Liver (tissue), 9 donors: ENCODE data around the gene GLP2R. TPM values are rescaled to one million over a fixed set of nuclear protein-coding genes. Genes with fewer than 3 reads are reported as not detected.

Source experiments
- DNase-seq: peaks from one replicate; pipeline ENCODE4 v3.0.0-alpha.2; 2017; ENCODE audit warnings: low spot score
- H3K27ac ChIP-seq, 2 donors: one replicate each; pipeline ENCODE4 v1.7.0; 2013; ENCODE audit warnings: inconsistent platforms in 2 of 2, low read length in 2 of 2, control low read depth in 1 of 2, low read depth in 1 of 2, mild to moderate bottlenecking in 1 of 2
- H3K27me3 ChIP-seq, 4 donors: one replicate each; pipeline versions ENCODE4 v1.6.1 to v1.7.0; 2013; ENCODE audit warnings: low read length in 3 of 4, inconsistent platforms in 1 of 4, mild to moderate bottlenecking in 1 of 4, moderate library complexity in 1 of 4; ENCODE audit not compliant: control insufficient read depth in 4 of 4, insufficient read depth in 4 of 4
- H3K36me3 ChIP-seq, 4 donors: one replicate each; pipeline versions ENCODE4 v1.6.1 to v1.7.0; 2013; ENCODE audit warnings: low read length in 3 of 4, mild to moderate bottlenecking in 3 of 4, low read depth in 1 of 4, moderate library complexity in 1 of 4; ENCODE audit not compliant: control insufficient read depth in 4 of 4, insufficient read depth in 3 of 4
- H3K4me1 ChIP-seq, 4 donors: one replicate each; pipeline versions ENCODE4 v1.6.1 to v1.7.0; 2013; ENCODE audit warnings: low read length in 3 of 4, mild to moderate bottlenecking in 3 of 4, moderate library complexity in 1 of 4; ENCODE audit not compliant: control insufficient read depth in 4 of 4, insufficient read depth in 4 of 4
- H3K4me3 ChIP-seq, 3 donors: one replicate each; pipeline versions ENCODE4 v1.6.1 to v1.7.0; 2013; ENCODE audit warnings: low read length in 3 of 3, control low read depth in 1 of 3, low read depth in 1 of 3, mild to moderate bottlenecking in 1 of 3
- H3K9ac ChIP-seq, 2 donors: one replicate each; pipeline ENCODE4 v1.7.0; 2013; ENCODE audit warnings: low read length in 2 of 2, mild to moderate bottlenecking in 2 of 2, moderate library complexity in 2 of 2, control low read depth in 1 of 2, low read depth in 1 of 2
- H3K9me3 ChIP-seq, 4 donors: one replicate each; pipeline versions ENCODE4 v1.6.1 to v1.7.0; 2013; ENCODE audit warnings: low read length in 3 of 4; ENCODE audit not compliant: control insufficient read depth in 4 of 4
- CTCF ChIP-seq: fragments of 150-350 bp; IDR thresholded peaks from 2 replicates; pipeline ENCODE4 v1.5.1; 2017; ENCODE audit warnings: improper control_type of control experiment, low read depth, low read length; ENCODE audit not compliant: missing input control
- EGR1 ChIP-seq, 2 donors: IDR thresholded peaks; 2 replicates each; pipeline ENCODE4 v1.6.1; 2016 to 2018; ENCODE audit warnings: antibody characterized with exemption in 2 of 2, low read depth in 2 of 2
- FOXA2 ChIP-seq: IDR thresholded peaks from 2 replicates; pipeline ENCODE4 v1.6.1; 2016; ENCODE audit warnings: antibody characterized with exemption
- HNF4A ChIP-seq, 2 donors: conservative IDR thresholded peaks; 2 replicates each; pipeline ENCODE4 v1.6.1; 2016; ENCODE audit warnings: antibody characterized with exemption in 2 of 2, mild to moderate bottlenecking in 2 of 2
- HNF4G ChIP-seq: IDR thresholded peaks from 2 replicates; pipeline ENCODE4 v1.6.1; 2016; ENCODE audit warnings: antibody characterized with exemption
- JUND ChIP-seq, 2 donors: IDR thresholded peaks; 2 replicates each; pipeline ENCODE4 v1.6.1; 2016; ENCODE audit warnings: antibody characterized with exemption in 2 of 2
- NR2F2 ChIP-seq: IDR thresholded peaks from 2 replicates; pipeline ENCODE4 v1.6.1; 2016; ENCODE audit warnings: antibody characterized with exemption
- RAD21 ChIP-seq, 2 donors: IDR thresholded peaks; 2 replicates each; pipeline ENCODE4 v1.6.1; 2016; ENCODE audit warnings: antibody characterized with exemption in 2 of 2, mild to moderate bottlenecking in 2 of 2
- RXRA ChIP-seq, 2 donors: IDR thresholded peaks; 2 replicates each; pipeline ENCODE4 v1.6.1; 2017 to 2018; ENCODE audit warnings: antibody characterized with exemption in 2 of 2, mild to moderate bottlenecking in 1 of 2
- SP1 ChIP-seq: IDR thresholded peaks from 2 replicates; pipeline ENCODE4 v1.6.1; 2018; ENCODE audit warnings: antibody characterized with exemption, mild to moderate bottlenecking
- ZBTB33 ChIP-seq: IDR thresholded peaks from 2 replicates; pipeline ENCODE4 v1.6.1; 2016; ENCODE audit warnings: antibody characterized with exemption
- WGBS: extraction: QIAGEN DNeasy Blood & Tissue Kit; methylation state at CpG from one replicate; pipeline ENCODE4 v1.1.7; 2013; 5-methylcytosine and 5-hydroxymethylcytosine counted together
- polyA plus RNA-seq, 2 donors: library from polyadenylated mRNA; stranded (reverse) in 1 of 2; unstranded in 1 of 2; fragments of 200-250 nt in 1 of 2; fragments of >200 nt in 1 of 2; fragmentation: Nextera tagmentation in 1 of 2; extraction: Ambion mirVana in 1 of 2; gene quantifications; one replicate each; pipeline versions ENCODE4 v1.2.1 to v1.2.3, GENCODE V29; 2013 to 2015
- total RNA-seq, 2 donors: library from RNA; depleted of rRNA; stranded (reverse); fragments of >200 nt; gene quantifications; one replicate each; pipeline ENCODE4 v1.2.3, GENCODE V29; 2014
- donor health status: healthy.
- donor health status: healthy.
- donor health status: healthy.
- donor health status: healthy.
- donor health status: healthy.

Gene GLP2R
- total and polyA plus RNA-seq, 4 donors, result 0.39 to 1.4 (median 0.58) TPM

- peaks cover 0 to 3% (median 1%) of the 10 kb centered on the region in 4 donors for H3K27me3 ChIP-seq
- TF ChIP-seq FOXA2 (no peak), CTCF (peak; percentile 22), RAD21 (IDR thresholded peaks at IDR 0.05) (peak in 1 of 2 donors; percentile 21)
- no peak overlapping the region for H3K9ac ChIP-seq
- 37% methylated on average over 13 of the region's 13 CpGs for WGBS
- no peaks in the 10 kb centered on the region for H3K9me3 ChIP-seq
- no peak overlapping the region for H3K27ac ChIP-seq
- DNase-seq, result no peak
- no peak overlapping the region for H3K4me3 ChIP-seq
- H3K36me3 ChIP-seq, result no peaks in the 10 kb centered on the region
- H3K4me1 ChIP-seq, result no peaks in the 10 kb centered on the region
These were observed 103.0 kb downstream of the GLP2R start for GRCh38 chr17:9928601-9929333.

DNA sequence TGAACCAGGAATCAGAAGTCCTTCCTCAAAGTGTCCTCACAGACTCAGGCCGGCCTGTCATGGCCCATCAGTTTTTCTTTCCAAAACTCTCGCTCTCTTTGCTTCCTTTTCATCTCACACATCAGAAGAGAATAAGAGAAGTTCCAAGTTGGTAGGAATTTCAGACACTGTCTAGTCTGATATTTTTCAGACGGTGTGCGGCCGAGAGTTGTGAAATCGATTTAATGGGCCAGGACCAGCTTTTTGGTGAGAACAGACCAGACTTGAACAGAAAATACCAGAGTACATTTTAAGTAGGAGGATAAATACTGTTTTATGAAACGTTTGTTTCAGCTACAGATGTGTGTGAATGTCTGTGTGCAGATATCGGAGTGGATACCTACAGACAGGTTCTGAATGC lies 104.1 kb downstream of the GLP2R start:
- H3K36me3 ChIP-seq, result no peaks in the 10 kb centered on the region
- WGBS, result 78% methylated on average over 8 of the region's 8 CpGs

More for the DNA sequence above, 104.1 kb downstream of the GLP2R start:
- DNase-seq, result no peak
- H3K9ac ChIP-seq, result no peak overlapping the region
- peaks cover 0 to 3% (median 1%) of the 10 kb centered on the region in 4 donors for H3K27me3 ChIP-seq
- H3K9me3 ChIP-seq, result no peaks in the 10 kb centered on the region
- H3K4me1 ChIP-seq, result no peaks in the 10 kb centered on the region
- no peak overlapping the region for H3K4me3 ChIP-seq
- H3K27ac ChIP-seq, result no peak overlapping the region
- TF ChIP-seq JUND (IDR thresholded peaks at IDR 0.05), result no peak
- no peak for TF ChIP-seq RXRA (IDR thresholded peaks at IDR 0.05)
- TF ChIP-seq ZBTB33, result no peak
- no peak for TF ChIP-seq NR2F2
- no peak for TF ChIP-seq EGR1 (IDR thresholded peaks at IDR 0.05; ENCODE audit: low read depth in 2 of 2)
- TF ChIP-seq HNF4G, result no peak
- no peak for TF ChIP-seq HNF4A (conservative IDR thresholded peaks at IDR 0.05)
- no peak for TF ChIP-seq FOXA2
- TF ChIP-seq SP1, result no peak
- TF ChIP-seq CTCF, result no peak
